ENCODE data around the gene PAX5. TPM values are rescaled to one million over a fixed set of nuclear protein-coding genes. Genes with fewer than 3 reads are reported as not detected.
"Not testable (repeated sequence)": the region's sequence is repeated elsewhere in the genome, so short reads cannot be mapped to it uniquely, and the experiment has no call there.

PAX5 gene
- total RNA-seq (2014; rRNA removed; shearing (Covaris generic)): not detected in 2 replicates

GRCh38 chr9:37033682-37034304 is at the start of gene PAX5:
TSS of gene PAX5 (minus strand) at chr9:37034268. CDS start at chr9:37034031, 237 bp downstream.
- DNase-seq (ENCODE audit: low spot score): no peak
- in situ Hi-C loops (cut with HindIII; ENCODE audit: low sequenced_read_pairs): no loop called here

DNA sequence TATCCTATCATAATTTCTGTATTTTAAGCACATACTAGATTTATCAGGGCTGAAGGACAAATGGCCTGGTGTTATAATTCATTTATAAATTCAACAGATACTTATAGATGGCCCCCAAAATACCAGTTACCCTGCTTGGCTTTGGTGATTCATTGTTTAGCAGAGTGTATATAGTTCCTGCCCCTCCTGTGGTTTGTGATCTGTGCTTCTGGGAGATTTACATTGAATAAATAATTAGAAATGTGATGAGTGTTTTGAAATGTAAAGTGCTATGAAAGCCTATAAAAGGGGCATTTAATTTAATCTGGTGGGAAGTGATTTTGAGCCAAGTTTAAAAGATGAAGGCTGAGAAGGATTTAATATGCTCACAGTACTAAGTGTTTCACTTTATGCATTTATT is 49.6 kb upstream of the PAX5 start:
- in situ Hi-C loops (cut with HindIII; ENCODE audit: low sequenced_read_pairs): no loop called here
- DNase-seq (ENCODE audit: low spot score): no peak

DNA sequence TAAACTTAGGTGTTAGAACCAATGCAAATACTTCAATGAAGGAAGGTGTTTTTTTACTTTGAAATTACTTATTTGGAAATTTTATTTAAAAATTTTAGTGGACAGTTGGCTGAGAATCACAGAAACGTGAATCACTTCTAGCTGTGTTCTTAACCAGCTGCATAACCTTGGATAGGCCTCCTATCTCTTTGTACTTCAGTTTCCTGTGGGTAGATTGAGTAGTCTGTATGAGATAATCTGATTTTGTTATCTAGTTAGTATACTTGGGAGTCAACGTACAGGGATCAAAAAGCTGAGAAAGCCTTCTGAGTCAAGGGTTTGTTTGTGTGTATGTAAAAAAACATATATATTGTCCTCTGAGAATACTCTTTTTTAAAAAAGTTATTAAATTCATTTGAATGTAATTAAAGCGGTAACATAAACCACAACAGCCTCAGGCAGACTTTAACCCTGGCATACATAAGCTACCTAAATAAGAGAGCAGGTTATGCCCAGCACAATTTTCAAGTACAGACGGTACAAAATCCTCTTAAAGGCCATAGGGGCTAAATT is 48.2 kb upstream of the PAX5 start:
- no peak for DNase-seq (ENCODE audit: low spot score)
- in situ Hi-C loops (cut with HindIII; ENCODE audit: low sequenced_read_pairs): no loop called here

- DNase-seq (ENCODE audit: low spot score); in situ Hi-C loops (cut with HindIII; ENCODE audit: low sequenced_read_pairs): not testable (repeated sequence)
Measured at GRCh38 chr9:37081507-37081906, 47.4 kb upstream of the PAX5 start.

DNA sequence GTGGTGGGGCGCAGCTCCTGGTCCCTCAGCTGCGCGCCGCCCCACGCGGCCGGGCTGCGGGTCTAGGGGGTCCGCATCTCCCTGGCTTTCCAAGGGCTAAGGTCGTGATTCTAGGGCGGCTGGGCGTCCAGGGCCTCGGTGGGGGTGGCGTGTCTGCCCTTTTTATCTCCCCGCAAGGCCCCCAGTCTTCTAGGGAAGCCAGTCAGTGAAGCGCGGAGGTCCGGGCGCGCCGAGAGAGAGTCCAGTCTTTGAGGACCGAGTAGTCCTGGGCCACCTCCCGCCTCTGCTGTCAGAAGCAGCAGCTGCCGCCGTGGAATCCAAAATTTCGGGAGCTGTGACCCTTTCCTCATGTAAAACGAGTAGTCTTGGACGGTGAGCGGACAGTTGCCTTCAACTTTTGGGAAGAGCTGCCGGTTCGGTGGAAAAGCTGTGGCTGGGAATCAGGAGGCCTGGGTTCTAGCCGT is 46.1 kb upstream of the PAX5 start:
- in situ Hi-C loops (cut with HindIII; ENCODE audit: low sequenced_read_pairs): not testable (repeated sequence)
- DNase-seq (ENCODE audit: low spot score): peak; percentile 40

GRCh38 chr9:37079370-37080164 is 45.5 kb upstream of the PAX5 start:
- DNase-seq (ENCODE audit: low spot score): peak; percentile 94
- in situ Hi-C loops (cut with HindIII; ENCODE audit: low sequenced_read_pairs): no loop called here

- in situ Hi-C loops (cut with HindIII; ENCODE audit: low sequenced_read_pairs); DNase-seq (ENCODE audit: low spot score): not testable (repeated sequence)
Measured at GRCh38 chr9:37074790-37075189, 40.7 kb upstream of the PAX5 start.

- in situ Hi-C loops (cut with HindIII; ENCODE audit: low sequenced_read_pairs): no loop called here
- no peak for DNase-seq (ENCODE audit: low spot score)
Measured at GRCh38 chr9:37066139-37066725, 32.2 kb upstream of the PAX5 start.

- no peak for DNase-seq (ENCODE audit: low spot score)
- in situ Hi-C loops (cut with HindIII; ENCODE audit: low sequenced_read_pairs): no loop called here
Measured at GRCh38 chr9:37062336-37062735, 28.3 kb upstream of the PAX5 start.

DNA sequence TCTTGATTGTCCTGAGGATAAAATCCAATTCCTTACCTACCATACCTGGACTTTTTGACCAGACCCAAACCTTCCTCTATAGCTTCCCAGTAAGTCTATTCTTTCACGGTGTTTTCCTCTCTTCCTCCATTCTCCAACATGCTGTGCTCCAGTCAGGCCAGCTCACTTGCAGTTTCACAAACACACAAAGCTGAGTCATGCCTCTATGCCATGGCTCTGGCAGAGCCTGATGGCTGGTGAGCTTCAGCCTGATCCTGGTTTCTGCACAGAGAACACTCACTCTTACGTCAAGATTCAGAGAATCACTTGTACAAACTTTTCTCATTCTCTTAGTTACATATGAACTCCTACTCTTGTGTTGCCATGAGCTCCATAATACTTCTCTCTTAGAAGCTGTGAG is 27.7 kb upstream of the PAX5 start:
- no peak for DNase-seq (ENCODE audit: low spot score)
- in situ Hi-C loops (cut with HindIII; ENCODE audit: low sequenced_read_pairs): no loop called here

GRCh38 chr9:37060833-37061232 is 26.8 kb upstream of the PAX5 start:
- in situ Hi-C loops (cut with HindIII; ENCODE audit: low sequenced_read_pairs): no loop called here
- no peak for DNase-seq (ENCODE audit: low spot score)

- in situ Hi-C loops (cut with HindIII; ENCODE audit: low sequenced_read_pairs): no loop called here
- DNase-seq (ENCODE audit: low spot score): no peak
Measured at GRCh38 chr9:37056046-37056920, 22.2 kb upstream of the PAX5 start.

DNA sequence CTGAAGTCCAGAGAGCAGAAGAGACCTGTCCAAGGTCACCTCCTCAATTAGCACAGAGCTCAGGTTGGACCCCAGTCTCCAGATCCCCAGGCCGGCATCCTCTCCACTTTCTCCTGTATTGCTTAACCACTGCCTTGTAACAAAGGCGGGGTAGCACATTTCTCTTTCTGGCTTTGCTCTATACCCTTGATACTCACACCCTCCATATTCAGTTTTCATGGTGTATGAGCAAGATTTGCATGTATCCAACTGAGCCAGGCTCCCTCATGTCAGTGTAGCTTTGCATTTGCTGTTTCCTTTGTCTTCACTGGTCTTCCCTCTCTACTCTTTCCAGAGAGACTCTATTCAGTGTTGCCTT is 20.3 kb upstream of the PAX5 start:
- DNase-seq (ENCODE audit: low spot score); in situ Hi-C loops (cut with HindIII; ENCODE audit: low sequenced_read_pairs): not testable (repeated sequence)

DNA sequence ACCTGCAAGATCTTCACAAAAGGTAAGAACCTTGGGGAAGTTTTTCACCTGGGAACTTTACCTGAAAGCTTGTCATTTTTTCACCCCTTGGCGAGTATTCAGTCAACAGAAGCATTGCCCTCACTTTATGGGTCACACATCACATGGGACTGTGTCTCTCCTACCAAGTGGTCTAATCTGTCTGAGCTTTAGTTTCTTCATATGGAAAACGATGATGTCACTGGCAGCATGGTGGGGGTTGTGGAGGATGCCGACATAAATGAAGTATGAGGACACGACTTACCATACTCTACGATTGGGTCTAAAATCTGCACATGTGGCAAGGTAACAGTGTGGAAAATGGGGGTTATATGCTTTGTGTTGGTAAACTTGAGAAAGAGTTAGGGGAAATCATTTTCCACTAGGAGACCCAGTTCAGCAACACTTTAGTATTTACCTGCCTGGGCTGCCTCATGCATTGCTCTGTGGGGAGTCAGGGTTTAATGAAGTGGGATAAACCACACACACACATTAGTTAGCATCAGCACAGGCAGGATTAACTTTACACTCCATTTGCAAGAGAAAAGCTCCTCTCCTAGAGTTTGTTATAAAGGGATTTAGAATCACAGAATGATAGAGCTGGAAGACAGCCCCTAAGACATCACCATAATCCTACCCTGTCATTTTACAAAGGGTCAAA is 19.8 kb upstream of the PAX5 start:
- in situ Hi-C loops (cut with HindIII; ENCODE audit: low sequenced_read_pairs): no loop called here
- no peak for DNase-seq (ENCODE audit: low spot score)

- in situ Hi-C loops (cut with HindIII; ENCODE audit: low sequenced_read_pairs): no loop called here
- DNase-seq (ENCODE audit: low spot score): no peak
Measured at GRCh38 chr9:37046683-37047082, 12.6 kb upstream of the PAX5 start.

DNA sequence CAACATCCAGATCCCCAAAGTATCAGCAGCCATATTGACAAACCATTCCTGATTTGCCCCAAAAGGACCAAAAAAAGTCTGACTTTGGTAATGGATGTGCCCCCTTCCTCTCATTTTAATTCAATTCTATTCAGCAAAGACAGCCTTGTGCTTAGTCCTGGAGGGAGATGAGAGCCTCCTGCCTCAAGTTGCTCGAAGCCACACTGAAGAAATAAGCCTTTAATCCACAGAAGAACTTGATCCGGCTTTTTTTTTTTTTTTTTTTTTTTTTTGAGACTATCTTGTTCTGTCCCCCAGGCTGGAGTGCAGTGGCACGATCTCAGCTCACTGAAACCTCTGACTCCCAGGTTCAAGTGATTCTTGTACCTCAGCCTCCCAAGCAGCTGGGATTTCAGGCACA is 8.4 kb upstream of the PAX5 start:
- DNase-seq (ENCODE audit: low spot score): no peak
- in situ Hi-C loops (cut with HindIII; ENCODE audit: low sequenced_read_pairs): no loop called here

DNA sequence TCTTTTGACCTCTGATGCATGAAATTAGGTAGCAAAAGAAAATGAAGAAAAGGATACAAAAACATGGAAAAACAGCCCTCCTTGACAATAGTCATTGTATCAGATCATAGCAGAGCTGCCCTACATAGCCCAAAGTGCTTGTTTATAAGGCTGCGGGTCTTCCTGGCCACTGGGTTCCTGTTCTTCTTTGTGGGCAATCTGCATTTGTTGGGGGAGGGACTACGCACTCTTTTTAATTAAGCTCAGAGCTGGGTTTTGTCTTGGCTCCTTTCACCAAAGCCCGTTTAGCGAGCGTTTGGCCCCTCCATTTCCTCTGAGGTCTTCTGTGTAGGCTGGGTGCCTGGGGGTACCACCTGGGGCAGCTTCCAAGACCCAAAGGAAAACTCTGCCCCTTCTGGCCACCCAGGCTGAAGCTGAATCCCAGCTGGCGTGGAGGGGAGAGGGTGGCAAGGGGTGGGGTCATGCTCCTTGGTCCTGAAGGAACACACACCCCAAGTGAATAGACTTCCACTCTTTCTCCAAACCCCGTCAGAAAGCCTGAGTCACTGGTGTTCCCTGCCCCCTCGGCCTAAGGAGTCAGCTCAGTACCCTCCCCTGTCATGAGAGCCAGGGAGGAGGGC is 6.5 kb upstream of the PAX5 start:
- DNase-seq (ENCODE audit: low spot score): no peak

DNA sequence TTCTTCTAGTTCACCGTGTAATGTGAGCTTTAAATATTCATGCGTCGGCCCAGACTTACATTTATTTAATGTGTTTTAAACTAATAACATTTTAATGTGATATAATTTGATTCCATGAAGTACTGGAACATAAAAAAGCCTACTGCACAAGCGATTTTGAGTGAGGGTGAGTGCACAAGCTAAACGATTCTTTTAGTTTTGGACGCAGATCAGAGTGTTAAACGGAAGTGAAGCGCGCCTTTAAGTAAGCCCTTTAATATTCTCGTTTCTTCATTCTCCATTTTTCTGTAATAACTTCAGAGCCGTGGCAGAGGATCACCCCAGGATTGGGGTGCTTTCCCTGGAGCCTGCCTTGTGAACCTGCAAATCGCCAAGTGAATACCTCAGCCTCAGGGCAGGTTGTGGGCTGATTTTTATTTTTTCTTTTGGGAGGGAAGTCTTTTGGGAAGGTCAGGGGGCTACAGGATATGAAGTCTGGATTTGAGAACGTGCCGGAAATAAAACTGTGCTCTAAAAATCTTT is 4.9 kb upstream of the PAX5 start:
- no peak for DNase-seq (ENCODE audit: low spot score)
- in situ Hi-C loops (cut with HindIII; ENCODE audit: low sequenced_read_pairs): no loop called here

More for the DNA sequence above, 6.5 kb upstream of the PAX5 start:
- in situ Hi-C loops (cut with HindIII; ENCODE audit: low sequenced_read_pairs): no loop called here
